HK-2 (cell line): Measurements from ENCODE around the gene SLCO1C1.

Source experiments
- DNase-seq: peaks from one replicate; pipeline ENCODE4 v3.0.0-alpha.2; 2018; ENCODE audit not compliant: unreplicated experiment

Gene SLCO1C1

GRCh38 chr12:20792971-20793370 lies 97.8 kb downstream of the SLCO1C1 start:
- no peak for DNase-seq

- DNase-seq: no peak
These were observed 103.4 kb downstream of the SLCO1C1 start for GRCh38 chr12:20798554-20798953.

GRCh38 chr12:20800160-20800559 lies 105.0 kb downstream of the SLCO1C1 start:
- DNase-seq: no peak

- DNase-seq: no peak
These were observed 105.9 kb downstream of the SLCO1C1 start for GRCh38 chr12:20801035-20801434.
